ENCODE data around the gene MCMBP.
A peak's percentile ranks its signal among the peaks of the same experiment; 100 is the strongest.
"Not testable (repeated sequence)": the region's sequence is repeated elsewhere in the genome, so short reads cannot be mapped to it uniquely, and the experiment has no call there.

The MCMBP gene

GRCh38 chr10:119827430-119827829 lies 45.2 kb downstream of the MCMBP start:
- no peak for DNase-seq

- no peak for DNase-seq
These were observed 45.9 kb downstream of the MCMBP start for GRCh38 chr10:119826771-119827170.

GRCh38 chr10:119824299-119824698 lies 48.3 kb downstream of the MCMBP start:
- DNase-seq = no peak

GRCh38 chr10:119821182-119821581 lies 51.5 kb downstream of the MCMBP start:
- no peak for DNase-seq

GRCh38 chr10:119818889-119819270 lies 53.8 kb downstream of the MCMBP start:
- no peak for DNase-seq

GRCh38 chr10:119817991-119818888 lies 54.4 kb downstream of the MCMBP start:
- no peak for DNase-seq

GRCh38 chr10:119815671-119816070 lies 57.0 kb downstream of the MCMBP start:
- no peak for DNase-seq

GRCh38 chr10:119812684-119813083 lies 60.0 kb downstream of the MCMBP start:
- DNase-seq = peak; percentile 37

GRCh38 chr10:119811122-119811521 lies 61.5 kb downstream of the MCMBP start:
- no peak for DNase-seq

GRCh38 chr10:119807960-119808697 lies 64.5 kb downstream of the MCMBP start:
- no peak for DNase-seq

- no peak for DNase-seq
These were observed 66.1 kb downstream of the MCMBP start for GRCh38 chr10:119806334-119807130.

GRCh38 chr10:119805702-119806230 lies 66.9 kb downstream of the MCMBP start:
- no peak for DNase-seq

GRCh38 chr10:119803264-119803663 lies 69.4 kb downstream of the MCMBP start:
- DNase-seq = no peak

GRCh38 chr10:119801998-119802538 lies 70.6 kb downstream of the MCMBP start:
- no peak for DNase-seq

GRCh38 chr10:119801176-119801575 lies 71.5 kb downstream of the MCMBP start:
- no peak for DNase-seq

GRCh38 chr10:119796039-119796438 lies 76.6 kb downstream of the MCMBP start:
- no peak for DNase-seq

- DNase-seq = not testable (repeated sequence)
These were observed 77.5 kb downstream of the MCMBP start for GRCh38 chr10:119795101-119795500.

- DNase-seq = no peak
These were observed 86.4 kb downstream of the MCMBP start for GRCh38 chr10:119786117-119786769.

- peak; percentile 60 for DNase-seq
These were observed 88.1 kb downstream of the MCMBP start for GRCh38 chr10:119784340-119785067.

- no peak for DNase-seq
These were observed 89.0 kb downstream of the MCMBP start for GRCh38 chr10:119783665-119784027.

- DNase-seq = no peak
These were observed 89.5 kb downstream of the MCMBP start for GRCh38 chr10:119782981-119783664.

Measured in NCI-H2029 treated with DMSO at 0.1 percent for 48 hours (cell line).